OCI-LY3 (cell line): ENCODE data around the gene ERBB4.

Source experiments
- CTCF ChIP-seq: fragments of 200-600, 300-600 bp; sonication (generic); IDR thresholded peaks from 2 replicates; pipeline ENCODE4 v1.5.1; 2014; ENCODE audit warnings: antibody characterized with exemption, low read length, low read depth
- EZH2phosphoT487 ChIP-seq: fragments of 200-600 bp; shearing (Covaris generic); IDR thresholded peaks from 2 replicates; pipeline ENCODE4 v1.6.1; 2018; ENCODE audit warnings: antibody characterized with exemption, mixed run types, low read depth

- no peak for TF ChIP-seq CTCF
- TF ChIP-seq EZH2phosphoT487: no peak
Measured at GRCh38 chr2:212328136-212328535, 210.5 kb downstream of the ERBB4 start.
